Measurements from ENCODE around the gene PIP4K2C.
"Not testable (repeated sequence)": the region's sequence is repeated elsewhere in the genome, so short reads cannot be mapped to it uniquely, and the experiment has no call there.

The PIP4K2C gene

DNA sequence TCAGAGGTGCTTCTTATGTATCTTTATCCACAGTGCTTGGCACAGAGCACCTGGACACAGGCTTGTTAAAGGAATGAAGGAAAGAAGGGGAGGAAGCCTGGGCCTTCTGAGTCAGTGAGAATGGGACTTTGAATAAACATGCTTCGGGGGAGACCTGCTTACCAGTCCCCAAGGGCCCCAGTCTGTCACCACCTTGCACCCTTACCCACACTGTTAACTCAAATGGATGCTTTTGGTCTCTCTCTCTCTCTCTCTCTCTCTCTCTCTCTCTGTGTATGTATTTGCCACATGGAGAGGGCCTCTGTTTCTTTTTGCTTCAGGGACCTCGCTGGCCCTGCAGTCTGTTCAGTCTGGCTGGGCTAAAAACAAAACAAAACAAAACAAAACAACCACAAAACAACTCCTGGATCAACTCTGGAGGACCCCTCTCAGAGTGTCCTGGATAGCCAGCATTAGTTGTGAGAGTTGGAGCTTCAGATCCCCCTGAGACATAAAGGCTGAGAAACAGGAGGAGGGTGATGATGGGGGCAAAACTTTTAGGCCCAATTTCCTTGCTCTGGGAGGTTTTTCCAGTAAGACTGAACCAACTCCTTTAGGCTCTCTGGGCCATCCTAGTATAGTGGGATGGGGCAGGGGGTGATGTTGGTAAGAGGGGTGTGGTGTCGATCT is 39.2 kb upstream of the PIP4K2C start:
- DNase-seq (ENCODE audit: insufficient read length, low spot score) (no peak), FAIRE-seq (no peak)
- no peak for TF ChIP-seq POLR2A (IDR thresholded peaks at IDR 0.05; ENCODE audit: low read depth, low read length)

DNA sequence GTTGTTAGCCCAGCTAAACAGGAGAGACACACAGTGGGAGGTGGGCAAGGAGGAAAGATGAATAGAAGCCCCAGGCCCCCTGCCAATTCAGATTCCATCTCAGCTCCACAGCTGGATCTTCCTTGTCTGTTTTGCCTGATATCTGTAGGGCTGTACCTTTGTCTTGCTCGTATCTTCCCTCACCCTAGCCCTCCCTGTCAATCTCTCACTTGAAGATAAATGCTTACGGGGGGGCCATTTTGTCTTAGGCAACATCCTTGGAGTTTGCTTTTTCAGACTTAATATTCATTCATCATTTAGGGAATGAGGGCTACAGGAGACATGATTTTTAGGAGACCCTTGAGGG is 38.7 kb upstream of the PIP4K2C start:
- no peak for DNase-seq (ENCODE audit: insufficient read length, low spot score)
- TF ChIP-seq POLR2A (IDR thresholded peaks at IDR 0.05; ENCODE audit: low read depth, low read length), result no peak
- no peak for FAIRE-seq

DNA sequence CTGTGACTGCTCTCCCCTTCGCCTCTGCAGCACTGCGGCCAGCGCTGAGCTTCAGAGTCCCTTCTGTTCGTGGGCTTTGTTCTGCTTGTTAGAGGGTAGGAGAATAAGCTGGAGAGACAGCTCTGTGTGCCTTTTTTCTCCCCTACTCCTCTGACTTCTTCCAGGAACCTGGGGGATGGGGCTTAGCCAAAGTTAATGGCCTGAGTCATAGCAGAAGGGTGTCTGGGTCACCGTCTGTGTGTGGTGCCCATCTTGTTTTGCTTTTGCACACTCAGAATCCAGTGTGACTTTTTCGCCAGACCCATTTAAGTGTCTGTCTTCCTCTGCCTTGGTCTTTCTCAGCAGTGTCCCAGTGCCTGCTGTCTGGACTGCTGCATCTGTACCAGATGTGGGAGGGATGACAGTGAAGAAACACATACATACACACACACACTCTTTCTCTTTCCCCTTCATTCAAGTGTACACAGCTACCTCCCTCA is 38.1 kb upstream of the PIP4K2C start:
- DNase-seq (ENCODE audit: insufficient read length, low spot score) (no peak), FAIRE-seq (no peak)
- no peak for TF ChIP-seq POLR2A (IDR thresholded peaks at IDR 0.05; ENCODE audit: low read depth, low read length)

DNA sequence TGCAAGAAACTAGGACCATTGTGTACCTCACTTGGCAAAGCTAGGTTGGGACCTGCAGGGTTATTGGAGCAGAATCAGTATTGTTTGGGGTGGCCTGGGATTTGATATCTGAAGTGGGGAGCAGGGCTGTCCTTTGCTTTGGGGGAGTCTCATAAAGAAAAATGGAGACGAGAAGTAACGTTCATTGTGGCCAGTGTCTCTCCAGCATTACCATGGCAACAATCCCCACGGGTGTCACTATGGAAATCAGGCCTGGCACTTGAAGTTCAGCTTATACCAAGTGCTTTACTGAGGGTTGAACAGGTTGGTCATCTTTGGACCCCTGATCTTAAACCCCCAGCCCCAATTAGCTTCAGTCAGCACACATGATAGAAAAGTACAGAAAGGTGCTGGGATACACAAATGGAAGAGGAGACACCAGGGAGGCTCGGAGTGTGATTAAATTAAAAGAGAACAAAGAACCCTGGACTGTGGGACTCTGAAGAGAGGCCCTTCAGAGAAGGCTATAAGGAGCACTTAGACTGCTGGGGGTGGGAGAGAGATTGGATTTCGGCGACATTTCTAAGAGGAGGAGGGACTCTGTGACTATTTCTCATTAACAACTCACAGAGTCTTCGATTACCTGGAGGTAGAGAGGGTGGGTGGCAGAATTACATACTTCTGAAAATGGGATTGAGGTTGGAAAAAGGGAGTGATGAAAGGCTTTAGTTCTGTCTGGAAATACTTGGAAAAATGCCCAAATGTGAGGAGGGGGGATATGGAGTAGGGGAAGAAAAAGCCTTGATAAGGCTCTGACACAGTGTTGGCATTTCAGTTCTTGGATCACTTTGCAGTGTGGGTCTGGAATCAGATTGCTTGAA is 37.4 kb upstream of the PIP4K2C start:
- FAIRE-seq (no peak), DNase-seq (ENCODE audit: insufficient read length, low spot score) (no peak)
- no peak for TF ChIP-seq POLR2A (IDR thresholded peaks at IDR 0.05; ENCODE audit: low read depth, low read length)

DNA sequence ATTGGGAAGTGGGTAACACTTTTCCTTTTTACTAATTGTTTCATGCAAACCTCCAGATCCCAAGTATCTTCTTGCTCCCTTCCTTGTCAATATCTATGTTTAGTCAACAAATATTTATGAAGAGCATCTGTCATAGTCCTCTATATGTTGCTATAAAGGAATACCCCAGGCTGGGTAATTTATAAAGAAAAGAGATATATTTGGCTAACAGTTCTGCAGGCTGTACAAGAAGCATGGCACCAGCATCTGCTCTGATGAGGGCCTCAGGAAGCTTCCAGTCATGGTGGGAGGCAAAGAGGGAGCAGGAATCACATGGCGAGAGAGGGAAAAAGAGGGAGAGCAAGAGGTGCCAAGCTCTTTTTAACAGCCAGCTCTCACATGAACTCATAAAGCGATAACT is 36.5 kb upstream of the PIP4K2C start:
- TF ChIP-seq POLR2A (IDR thresholded peaks at IDR 0.05; ENCODE audit: low read depth, low read length), result no peak
- FAIRE-seq (no peak), DNase-seq (ENCODE audit: insufficient read length, low spot score) (no peak)

DNA sequence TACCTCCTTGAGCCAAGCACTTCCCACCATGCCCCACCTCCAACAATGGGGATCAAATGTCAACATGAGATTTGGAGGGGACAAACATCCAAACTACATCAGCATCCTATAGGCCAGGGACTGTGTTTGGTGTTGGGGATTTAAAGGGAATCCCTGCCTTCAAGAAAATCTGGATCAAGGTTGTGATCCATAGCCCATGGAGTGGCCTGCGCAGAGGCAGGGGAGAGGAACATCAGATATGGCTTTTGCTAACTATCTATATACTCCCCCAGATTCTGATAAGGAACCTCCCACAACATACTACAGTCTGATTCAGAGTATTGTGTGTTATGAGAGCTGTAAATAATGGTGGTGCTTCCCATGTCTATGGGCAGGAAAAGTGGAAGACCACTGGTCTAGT is 36.1 kb upstream of the PIP4K2C start:
- no peak for FAIRE-seq
- no peak for TF ChIP-seq POLR2A (IDR thresholded peaks at IDR 0.05; ENCODE audit: low read depth, low read length)
- DNase-seq (ENCODE audit: insufficient read length, low spot score), result no peak

DNA sequence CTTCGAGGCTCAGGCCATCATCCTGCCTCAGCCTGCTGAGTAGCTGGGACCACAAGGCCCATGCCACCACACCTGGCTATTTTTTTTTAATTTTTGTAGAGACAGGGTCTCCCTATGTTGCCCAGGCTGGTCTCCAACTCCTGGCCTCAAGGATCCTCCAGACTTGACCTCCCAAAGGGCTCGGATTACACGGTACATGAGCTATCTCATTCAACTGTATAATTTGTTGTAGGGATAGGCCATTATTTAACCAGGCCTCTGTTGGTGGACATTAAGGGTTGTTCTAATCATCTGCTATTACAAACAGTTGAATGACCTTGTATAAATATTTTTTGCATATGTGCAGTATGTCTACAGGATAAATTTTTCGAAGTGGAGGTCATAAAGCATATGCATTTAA is 32.1 kb upstream of the PIP4K2C start:
- DNase-seq (ENCODE audit: insufficient read length, low spot score) (no peak), FAIRE-seq (no peak)
- no peak for TF ChIP-seq POLR2A (IDR thresholded peaks at IDR 0.05; ENCODE audit: low read depth, low read length)

DNA sequence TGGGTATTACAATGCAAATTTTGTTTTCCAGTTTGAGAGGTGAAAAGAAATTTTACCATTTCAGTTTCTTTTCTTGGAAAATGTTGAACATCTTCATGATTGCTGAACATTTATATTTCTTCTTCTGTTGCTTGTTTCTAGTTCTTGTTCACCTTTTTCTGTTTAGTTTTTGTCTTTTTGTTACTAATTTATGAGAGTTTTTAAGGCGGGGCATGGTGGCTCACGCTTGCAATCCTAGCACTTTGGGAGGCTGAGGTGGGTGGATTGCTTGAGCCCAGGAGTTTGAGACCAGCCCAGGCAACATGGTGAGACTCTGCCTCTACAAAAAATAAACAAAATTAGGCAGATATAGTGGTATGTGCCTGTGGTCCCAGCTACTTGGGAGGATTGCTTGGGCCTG is 30.5 kb upstream of the PIP4K2C start:
- DNase-seq (ENCODE audit: insufficient read length, low spot score), result no peak
- no peak for TF ChIP-seq POLR2A (IDR thresholded peaks at IDR 0.05; ENCODE audit: low read depth, low read length)
- FAIRE-seq, result no peak

DNA sequence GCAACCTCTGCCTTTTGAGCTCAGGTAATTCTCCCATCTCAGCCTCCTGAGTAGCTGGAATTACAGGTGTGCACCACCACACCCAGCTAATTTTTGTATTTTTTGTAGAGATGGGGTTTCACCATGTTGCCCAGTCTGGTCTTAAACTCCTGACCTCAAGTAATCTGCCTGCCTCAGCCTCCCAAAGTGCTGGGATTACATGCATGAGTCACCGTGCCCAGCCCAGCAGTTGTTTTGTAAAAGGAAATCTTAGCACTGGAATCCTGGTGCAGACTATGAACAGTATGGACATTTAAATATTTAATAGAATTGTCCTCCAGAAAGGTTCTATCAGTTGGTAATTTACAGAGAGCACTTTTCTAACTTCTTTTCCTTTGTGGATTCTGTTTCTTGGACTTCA is 29.9 kb upstream of the PIP4K2C start:
- DNase-seq (ENCODE audit: insufficient read length, low spot score); FAIRE-seq: not testable (repeated sequence)

DNA sequence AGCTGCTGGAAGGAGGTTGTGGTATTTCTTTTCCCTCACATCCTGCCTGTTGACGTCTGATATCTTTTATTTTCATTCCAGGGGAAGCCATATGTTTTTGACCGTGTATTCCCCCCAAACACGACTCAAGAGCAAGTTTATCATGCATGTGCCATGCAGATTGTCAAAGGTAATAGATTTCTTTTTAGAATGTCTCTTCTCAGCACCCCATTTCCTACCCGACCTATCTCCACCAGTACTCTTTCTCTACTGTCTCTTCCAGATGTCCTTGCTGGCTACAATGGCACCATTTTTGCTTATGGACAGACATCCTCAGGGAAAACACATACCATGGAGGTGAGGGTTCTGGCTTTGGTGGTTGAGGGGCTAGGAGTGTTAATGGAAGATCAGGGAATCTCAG is 27.6 kb upstream of the PIP4K2C start:
- no peak for TF ChIP-seq POLR2A (IDR thresholded peaks at IDR 0.05; ENCODE audit: low read depth, low read length)
- DNase-seq (ENCODE audit: insufficient read length, low spot score), result no peak
- FAIRE-seq, result no peak

DNA sequence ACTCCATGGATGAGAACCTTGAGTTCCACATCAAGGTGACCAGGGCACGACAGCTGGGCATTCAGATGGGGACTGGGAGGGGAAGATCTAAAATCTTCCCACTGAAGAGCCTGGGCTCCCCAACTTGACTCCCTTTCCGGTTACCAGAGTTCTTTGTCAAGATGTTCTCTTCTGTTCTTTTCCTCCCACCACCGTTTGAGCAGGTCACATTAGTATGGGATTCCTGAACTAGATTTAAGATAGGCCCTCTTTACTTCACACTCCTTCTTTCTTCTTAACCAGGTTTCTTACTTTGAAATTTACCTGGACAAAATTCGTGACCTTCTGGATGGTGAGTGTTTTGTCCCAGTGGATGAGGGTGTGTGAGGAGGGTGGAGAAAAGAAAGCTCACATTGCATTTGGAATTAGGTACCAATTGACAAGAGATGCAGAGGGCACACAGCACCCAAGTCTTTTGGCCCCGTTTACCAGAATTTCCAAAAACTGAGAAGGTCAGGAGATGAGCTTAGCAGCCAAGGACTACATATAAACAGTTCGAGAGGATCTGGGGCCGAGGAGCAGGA is 26.7 kb upstream of the PIP4K2C start:
- DNase-seq (ENCODE audit: insufficient read length, low spot score), result no peak
- no peak for FAIRE-seq
- TF ChIP-seq POLR2A (IDR thresholded peaks at IDR 0.05; ENCODE audit: low read depth, low read length), result no peak

DNA sequence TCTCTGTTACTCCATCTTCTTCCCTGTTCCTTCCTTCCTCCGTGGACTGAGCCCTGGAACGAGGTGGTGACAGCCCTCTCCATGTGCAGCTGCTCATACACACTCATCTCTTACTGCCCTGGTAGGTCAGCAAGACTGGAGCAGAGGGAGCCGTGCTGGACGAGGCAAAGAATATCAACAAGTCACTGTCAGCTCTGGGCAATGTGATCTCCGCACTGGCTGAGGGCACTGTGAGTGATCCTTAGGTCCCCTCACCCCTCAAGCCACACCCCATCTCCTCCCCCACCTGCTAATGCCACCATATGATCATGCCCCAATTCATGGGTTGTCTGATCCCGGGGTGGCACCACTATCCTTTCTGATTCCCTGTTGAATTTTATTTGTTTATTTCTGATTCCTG is 22.2 kb upstream of the PIP4K2C start:
- no peak for FAIRE-seq

DNA sequence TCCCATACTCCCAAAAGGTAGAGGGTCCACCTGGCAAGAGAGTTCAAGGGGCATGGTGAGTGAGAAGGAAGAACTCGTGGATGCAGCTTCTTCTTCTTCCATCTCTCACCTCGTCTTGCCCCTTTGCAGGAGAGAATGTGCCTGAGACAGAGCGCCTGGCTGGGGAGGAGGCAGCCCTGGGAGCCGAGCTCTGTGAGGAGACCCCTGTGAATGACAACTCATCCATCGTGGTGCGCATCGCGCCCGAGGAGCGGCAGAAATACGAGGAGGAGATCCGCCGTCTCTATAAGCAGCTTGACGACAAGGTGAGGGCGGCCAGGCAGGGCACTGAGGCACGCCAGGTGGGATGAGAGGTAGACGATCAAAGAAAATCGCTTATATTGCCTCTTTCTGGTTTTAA is 21.1 kb upstream of the PIP4K2C start:
- TF ChIP-seq POLR2A (IDR thresholded peaks at IDR 0.05; ENCODE audit: low read depth, low read length), result no peak
- no peak for DNase-seq (ENCODE audit: insufficient read length, low spot score)
- no peak for FAIRE-seq

More for the DNA sequence above, 22.2 kb upstream of the PIP4K2C start:
- no peak for DNase-seq (ENCODE audit: insufficient read length, low spot score)
- TF ChIP-seq POLR2A (IDR thresholded peaks at IDR 0.05; ENCODE audit: low read depth, low read length), result no peak

DNA sequence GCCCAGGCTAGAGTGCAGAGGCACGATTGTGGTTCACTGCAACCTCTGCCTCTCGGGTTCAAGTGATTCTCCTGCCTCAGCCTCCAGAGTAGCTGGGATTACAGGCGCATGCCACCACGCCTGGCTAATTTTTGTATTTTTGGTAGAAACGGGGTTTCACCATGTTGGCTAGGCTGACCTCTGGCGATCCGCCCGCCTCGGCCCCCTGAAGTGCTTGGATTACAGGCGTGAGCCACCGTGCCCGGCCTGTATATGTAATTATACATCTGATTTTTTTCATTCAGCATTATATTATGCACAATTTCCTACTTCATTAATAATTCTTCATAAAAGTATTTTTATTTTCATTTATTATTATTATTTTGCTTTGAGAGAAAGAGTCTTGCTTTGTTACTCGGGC is 20.6 kb upstream of the PIP4K2C start:
- not testable (repeated sequence) for FAIRE-seq; DNase-seq (ENCODE audit: insufficient read length, low spot score)
